ENCODE measurements around the gene ASB14.

The ASB14 gene

GRCh38 chr3:57227930-57228751 lies 64.3 kb downstream of the ASB14 start:
- peak overlapping the region; percentile 89 for H3K27ac ChIP-seq

DNA sequence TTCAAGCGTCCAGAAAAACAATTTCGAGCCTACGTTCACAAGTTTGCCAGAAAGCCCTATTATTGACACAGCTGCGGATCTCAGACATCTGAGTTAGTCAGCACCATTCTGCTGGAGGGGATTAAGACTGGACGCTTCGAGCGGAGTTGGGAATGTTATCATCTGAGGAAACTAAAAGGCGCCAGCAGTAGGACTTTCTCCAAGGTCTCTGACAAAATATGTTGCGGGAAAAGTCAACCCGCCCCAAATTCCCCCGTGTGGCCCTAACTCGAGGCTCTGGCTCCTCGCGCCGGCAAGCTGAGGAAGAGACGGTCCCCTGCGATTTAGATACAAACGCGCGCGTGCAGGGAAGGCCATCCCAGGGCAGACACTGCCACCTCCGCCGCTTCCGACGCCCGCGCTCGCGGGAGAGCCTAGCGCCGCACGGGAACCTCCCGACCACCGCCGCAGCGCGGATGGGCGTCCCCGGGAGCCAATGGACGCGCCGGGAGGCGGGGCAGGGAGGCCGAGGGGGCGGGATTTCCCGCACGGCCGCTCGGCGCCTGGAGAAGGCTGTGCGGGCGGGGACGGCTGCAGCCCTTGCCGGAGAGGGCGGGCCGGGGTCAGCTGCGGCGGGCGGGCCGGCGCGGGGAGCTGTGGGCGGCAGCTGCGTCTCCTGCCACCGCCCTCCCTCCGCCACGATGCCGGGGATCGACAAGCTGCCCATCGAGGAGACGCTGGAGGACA lies 65.1 kb downstream of the ASB14 start, which contains the start of gene APPL1:
Gene APPL1 (plus strand): TSS at position 526 of the 726 bp plus-strand sequence. CDS start 155 bp downstream, at position 681.
- TF ChIP-seq Cebpa-rat (IDR thresholded peaks at IDR 0.05): no peak
- H3K9ac ChIP-seq: peak within 1 kb of the TSS; percentile 91
- H4K20me1 ChIP-seq: peaks cover 38% of the 10 kb centered on the region
- peak within 1 kb of the TSS; percentile 92 for H3K4me2 ChIP-seq
- peak within 1 kb of the TSS; percentile 99 for H3K4me3 ChIP-seq
- peaks cover 11% of the 10 kb centered on the region; the same call in 1 of the 2 replicates for H3K36me3 ChIP-seq
- no peaks in the 10 kb centered on the region for H3K27me3 ChIP-seq
- no peaks in the 10 kb centered on the region for H3K9me3 ChIP-seq
- peaks cover 49% of the 10 kb centered on the region for H3K4me1 ChIP-seq
- peak within 1 kb of the TSS; percentile 89 for H3K27ac ChIP-seq

More at GRCh38 chr3:57227930-57228751, 64.3 kb downstream of the ASB14 start:
- peaks cover 14% of the 10 kb centered on the region; the same call in 1 of the 2 replicates for H3K36me3 ChIP-seq
- H3K4me2 ChIP-seq: peak overlapping the region; percentile 92
- H3K4me1 ChIP-seq: peaks cover 49% of the 10 kb centered on the region
- H3K27me3 ChIP-seq: no peaks in the 10 kb centered on the region
- H3K4me3 ChIP-seq: peak overlapping the region; percentile 99
- H3K9ac ChIP-seq: peak overlapping the region; percentile 91
- peaks cover 42% of the 10 kb centered on the region for H4K20me1 ChIP-seq
- H3K9me3 ChIP-seq: no peaks in the 10 kb centered on the region; the same call in 1 of the 2 replicates
- no peak for TF ChIP-seq Cebpa-rat (IDR thresholded peaks at IDR 0.05)

GRCh38 chr3:57226176-57226575 lies 66.3 kb downstream of the ASB14 start:
- no peaks in the 10 kb centered on the region for H3K9me3 ChIP-seq
- H3K27me3 ChIP-seq: no peaks in the 10 kb centered on the region
- peaks cover 49% of the 10 kb centered on the region for H3K4me1 ChIP-seq
- peak overlapping the region; percentile 92 for H3K4me2 ChIP-seq
- H3K9ac ChIP-seq: no peak overlapping the region
- H4K20me1 ChIP-seq: peaks cover 30% of the 10 kb centered on the region
- H3K27ac ChIP-seq: no peak overlapping the region
- TF ChIP-seq Cebpa-rat (IDR thresholded peaks at IDR 0.05): no peak
- H3K36me3 ChIP-seq: peaks cover 5% of the 10 kb centered on the region; the same call in 1 of the 2 replicates
- H3K4me3 ChIP-seq: no peak overlapping the region

DNA sequence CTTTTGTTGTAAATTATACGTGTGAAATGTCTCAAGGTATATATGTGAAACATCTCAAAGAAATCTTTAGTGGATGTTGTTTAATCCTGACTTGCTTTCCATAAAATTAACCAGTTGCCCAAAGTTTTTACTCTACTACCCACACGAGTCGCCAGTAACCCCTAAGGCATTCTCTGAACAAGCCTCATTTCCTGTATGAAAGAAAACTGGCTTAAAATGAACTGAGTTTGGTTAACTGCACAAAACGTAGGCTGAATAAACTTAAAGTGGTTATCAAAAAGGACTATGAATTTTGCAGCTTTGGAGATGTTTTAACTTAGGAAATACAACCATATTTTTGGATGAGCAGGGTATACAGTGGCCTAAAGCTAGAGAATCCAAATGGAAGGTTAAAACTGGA lies 67.6 kb downstream of the ASB14 start:
- no peaks in the 10 kb centered on the region for H3K9me3 ChIP-seq
- no peaks in the 10 kb centered on the region for H3K36me3 ChIP-seq
- H3K27ac ChIP-seq: no peak overlapping the region
- H3K4me1 ChIP-seq: peaks cover 45% of the 10 kb centered on the region
- peaks cover 17% of the 10 kb centered on the region for H4K20me1 ChIP-seq
- H3K9ac ChIP-seq: no peak overlapping the region
- no peaks in the 10 kb centered on the region for H3K27me3 ChIP-seq
- no peak for TF ChIP-seq Cebpa-rat (IDR thresholded peaks at IDR 0.05)
- H3K4me2 ChIP-seq: peak overlapping the region; percentile 92
- no peak overlapping the region; the same call in 1 of the 2 replicates for H3K4me3 ChIP-seq

- Histone ChIP-seq H3K4me2 (no peak overlapping the region), H3K27ac (no peak overlapping the region), H3K9me3 (no peaks in the 10 kb centered on the region), H3K4me1 (peaks cover 28% of the 10 kb centered on the region), H4K20me1 (no peaks in the 10 kb centered on the region), H3K9ac (no peak overlapping the region), H3K4me3 (no peak overlapping the region), H3K27me3 (no peaks in the 10 kb centered on the region), H3K36me3 (no peaks in the 10 kb centered on the region)
- no peak for TF ChIP-seq Cebpa-rat (IDR thresholded peaks at IDR 0.05)
These were observed 70.6 kb downstream of the ASB14 start for GRCh38 chr3:57221883-57222282.
